ENCODE measurements around the gene TMEM273.

The TMEM273 gene, protein sequence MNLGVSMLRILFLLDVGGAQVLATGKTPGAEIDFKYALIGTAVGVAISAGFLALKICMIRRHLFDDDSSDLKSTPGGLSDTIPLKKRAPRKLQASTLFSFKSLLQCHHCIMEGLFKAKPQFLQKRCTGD

DNA sequence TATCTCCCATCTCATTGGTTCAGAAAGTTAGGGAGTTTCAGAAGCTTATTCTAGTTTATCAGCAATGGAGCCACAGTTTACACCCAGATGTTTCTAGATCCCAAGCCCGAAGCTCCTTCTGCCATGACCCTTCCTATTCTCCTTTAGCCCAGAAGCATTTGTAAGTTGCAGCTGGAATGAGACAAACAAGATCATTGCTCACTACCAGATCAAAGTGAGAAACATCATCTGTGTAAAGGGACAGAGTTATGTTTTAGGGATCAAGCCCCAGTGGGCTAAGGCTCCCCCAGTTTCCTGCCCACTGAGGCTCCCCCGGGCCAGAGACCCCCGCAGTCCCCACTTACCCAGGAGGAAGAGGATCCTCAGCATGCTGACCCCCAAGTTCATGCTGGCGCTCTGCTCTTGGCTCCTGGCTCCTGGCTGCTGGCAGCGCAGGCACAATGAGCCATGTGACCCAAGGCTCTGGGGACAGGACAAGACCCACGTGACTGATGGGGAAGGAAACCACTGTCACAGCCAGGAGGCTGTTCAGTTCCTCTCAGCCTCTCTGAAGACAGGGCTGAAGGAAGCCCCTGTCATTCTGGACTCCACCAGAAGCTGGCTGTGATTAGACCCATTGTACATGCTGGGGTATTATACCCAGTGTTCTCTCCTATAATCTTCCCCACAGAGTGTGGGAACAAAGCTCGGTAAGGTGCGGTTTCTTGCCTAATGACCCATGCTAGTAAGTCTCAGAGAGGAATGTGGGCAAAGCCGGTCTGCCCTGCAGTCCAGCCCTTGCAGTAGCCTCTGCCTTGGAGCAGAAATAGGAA, at the start of gene TMEM273:
Gene TMEM273 (minus strand): TSS at position 442 of the 812 bp plus-strand sequence. CDS start 55 bp downstream, at position 387.
- no peak for DNase-seq (ENCODE audit: low read depth, low spot score)

DNA sequence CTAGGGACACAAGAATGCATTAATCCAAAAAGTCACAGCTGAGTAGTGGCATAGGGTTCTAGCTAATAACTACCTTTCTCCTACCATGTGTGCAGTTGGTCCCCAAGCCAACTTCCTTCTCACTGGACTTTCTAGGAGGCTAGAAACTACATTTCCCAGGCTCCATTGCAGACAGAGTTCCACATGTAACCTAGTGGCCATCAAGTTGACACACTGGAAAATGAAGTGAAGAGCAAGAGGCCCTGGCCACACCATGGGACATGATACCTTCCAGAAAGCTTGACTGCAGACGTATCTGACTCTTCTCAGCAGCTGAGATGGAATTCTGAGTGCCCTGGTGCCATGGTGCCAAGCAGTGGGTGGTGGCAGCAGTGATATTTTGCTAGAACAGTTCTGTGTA, 49.8 kb upstream of the TMEM273 start:
- no peak for DNase-seq (ENCODE audit: low read depth, low spot score)

DNA sequence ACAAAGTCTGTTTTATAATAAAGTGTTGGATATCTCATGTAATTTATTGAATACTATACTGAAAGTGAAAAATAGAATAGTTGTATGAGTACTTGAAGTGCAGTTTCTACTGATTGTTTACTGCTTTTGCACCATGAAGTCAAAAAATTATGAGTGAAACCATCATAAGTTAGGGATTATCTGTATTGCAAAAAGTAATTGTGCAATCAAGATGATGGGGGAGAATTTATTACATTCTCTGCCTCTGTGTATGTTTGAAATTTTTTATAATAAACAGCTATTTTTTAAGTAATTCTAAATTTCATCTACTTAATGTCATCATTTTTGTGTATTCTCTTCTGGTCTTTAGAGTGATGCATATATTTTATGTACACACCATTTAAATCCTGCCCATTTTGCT, 47.2 kb upstream of the TMEM273 start:
- no peak for DNase-seq (ENCODE audit: low read depth, low spot score)

DNA sequence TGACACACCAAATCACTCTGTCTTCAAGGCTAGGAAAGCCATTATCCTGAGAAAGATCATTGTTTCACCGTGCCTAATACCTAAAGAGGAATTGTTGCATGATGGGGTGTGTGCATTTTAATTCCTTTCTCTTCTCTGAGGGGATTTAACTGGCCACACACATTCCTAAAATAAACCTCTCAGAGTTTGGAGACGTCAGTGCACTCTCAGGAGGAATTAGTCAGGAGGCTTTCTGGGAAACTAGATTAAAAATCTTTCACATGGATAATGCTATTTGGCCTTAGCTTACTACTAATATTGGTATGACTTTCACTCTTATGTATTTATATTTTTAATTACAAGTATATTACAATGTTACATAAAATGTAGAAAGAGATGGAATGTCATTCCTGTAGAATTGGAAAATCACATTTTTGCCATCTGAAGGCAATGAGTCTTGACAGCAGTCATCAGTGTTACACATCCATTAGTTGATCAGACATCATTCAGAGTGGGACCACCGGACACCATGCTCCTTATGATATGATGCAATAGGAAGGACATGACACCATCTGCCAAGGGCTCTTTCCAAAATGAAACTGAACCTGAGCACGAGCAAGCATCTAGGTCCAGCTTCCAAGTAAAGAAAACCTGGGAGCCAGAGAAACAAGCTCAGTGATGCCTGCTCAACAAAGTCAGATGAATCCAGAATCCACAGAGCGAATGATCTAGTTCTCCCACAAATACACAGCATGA, 43.1 kb upstream of the TMEM273 start:
- DNase-seq (ENCODE audit: low read depth, low spot score): no peak

DNA sequence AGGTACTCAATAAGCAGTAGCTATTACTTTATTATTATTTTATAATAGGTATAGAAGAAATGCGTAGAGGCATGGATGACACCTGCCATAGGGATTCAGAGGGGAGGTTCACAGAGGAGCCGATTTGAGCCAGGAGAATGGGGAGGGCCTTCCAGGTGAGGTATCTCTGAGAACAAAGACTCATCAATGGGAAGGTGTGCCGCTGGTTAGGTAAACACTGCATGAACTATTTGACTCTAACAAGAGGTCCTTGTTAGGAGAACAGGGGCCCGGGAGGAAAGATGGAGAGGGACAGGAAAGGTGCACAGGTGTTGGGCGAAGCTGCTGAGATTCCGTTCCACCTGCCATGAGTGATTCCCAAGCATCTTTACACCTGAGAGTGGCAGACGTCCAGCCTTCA, 41.8 kb upstream of the TMEM273 start:
- DNase-seq (ENCODE audit: low read depth, low spot score): no peak

DNA sequence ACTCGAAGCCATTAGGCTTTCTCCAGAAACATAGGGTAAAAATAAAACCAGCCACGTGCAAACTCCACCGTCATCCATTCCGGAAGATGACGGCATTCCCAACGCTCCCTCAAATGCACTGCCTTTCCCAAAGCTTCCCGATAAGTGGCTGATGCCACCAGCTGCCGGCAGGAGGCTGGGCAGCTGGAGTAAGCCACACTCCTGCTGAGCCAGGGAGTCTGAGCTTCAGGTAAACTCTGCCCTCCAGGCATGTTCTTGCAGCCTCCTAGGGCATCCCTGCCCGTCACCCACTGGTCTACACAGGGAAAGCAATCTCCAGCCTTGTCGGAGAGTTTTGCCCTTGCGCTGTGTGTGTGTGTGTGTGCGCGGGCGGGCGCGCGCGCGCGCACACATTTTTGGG, 40.5 kb upstream of the TMEM273 start:
- no peak for DNase-seq (ENCODE audit: low read depth, low spot score)

DNA sequence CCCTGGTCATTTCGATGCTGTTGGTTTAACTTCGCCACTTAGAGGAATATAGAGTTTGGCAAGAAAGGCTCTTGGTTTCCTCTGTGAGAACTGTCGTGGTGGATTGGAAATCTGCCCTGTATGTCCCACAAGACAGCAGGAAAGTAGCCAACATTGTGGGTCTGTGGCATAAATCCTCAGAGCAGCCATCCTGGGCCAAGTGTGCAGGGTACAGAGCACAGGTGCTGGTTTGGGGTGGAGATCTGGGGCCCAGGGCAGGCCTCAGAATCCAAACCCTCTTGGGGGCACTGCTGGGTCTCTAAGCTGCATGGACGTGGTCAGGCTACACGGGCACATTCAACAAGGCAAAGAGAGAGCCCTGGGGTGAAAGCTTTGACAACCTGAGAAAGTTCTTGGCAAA, 39.2 kb upstream of the TMEM273 start:
- DNase-seq (ENCODE audit: low read depth, low spot score): no peak

DNA sequence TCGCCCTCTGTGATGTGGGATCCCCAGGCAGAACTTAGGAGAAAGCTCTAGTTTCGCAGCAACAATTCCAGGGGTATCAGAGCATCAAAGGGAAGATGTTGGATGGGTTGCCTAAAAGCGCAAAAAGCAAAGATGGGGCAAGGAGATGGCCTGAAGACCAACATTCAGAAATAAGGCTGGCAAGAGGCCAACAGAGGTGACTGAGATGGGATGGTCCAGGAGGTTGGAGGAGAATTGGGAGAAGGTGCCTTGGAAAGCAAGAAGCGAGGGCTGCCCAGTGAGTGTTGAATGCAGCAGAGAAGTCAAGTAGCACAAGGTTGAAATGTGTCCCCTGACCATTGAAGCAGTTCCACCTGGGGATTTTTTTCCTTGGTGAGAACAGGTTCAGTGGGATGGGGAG, 38.4 kb upstream of the TMEM273 start:
- DNase-seq (ENCODE audit: low read depth, low spot score): no peak

DNA sequence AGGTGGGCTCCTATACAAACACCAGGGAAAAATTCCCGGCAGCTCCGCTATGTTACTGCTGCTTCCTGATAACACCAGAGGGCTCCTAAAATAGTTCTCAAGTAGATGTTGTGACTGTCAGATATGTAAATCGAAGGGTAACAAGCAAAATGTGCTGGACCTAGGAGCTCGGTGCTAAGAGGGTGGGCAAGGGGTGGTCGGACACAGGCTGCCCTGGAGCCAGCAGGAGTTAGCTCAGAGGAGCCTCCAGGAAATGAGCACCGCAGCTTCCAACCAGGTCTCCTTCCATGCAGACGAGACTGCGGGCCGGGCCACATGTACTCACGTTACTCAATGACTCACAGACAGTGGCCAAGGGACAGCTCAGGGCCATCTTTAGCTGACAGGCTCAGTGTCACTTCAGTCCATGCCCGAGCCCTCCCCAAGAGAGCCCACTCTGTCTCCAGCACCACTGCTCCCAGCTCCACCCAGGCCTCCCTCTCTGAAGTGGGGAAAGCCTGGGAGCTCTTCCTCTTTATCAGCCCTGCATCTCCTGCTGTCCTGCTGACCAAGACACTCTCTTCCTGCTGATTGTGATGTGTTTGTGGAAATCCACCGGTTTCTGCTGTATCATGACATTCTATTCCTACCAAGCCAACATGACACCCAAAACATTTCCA, 37.2 kb upstream of the TMEM273 start:
- no peak for DNase-seq (ENCODE audit: low read depth, low spot score)

DNA sequence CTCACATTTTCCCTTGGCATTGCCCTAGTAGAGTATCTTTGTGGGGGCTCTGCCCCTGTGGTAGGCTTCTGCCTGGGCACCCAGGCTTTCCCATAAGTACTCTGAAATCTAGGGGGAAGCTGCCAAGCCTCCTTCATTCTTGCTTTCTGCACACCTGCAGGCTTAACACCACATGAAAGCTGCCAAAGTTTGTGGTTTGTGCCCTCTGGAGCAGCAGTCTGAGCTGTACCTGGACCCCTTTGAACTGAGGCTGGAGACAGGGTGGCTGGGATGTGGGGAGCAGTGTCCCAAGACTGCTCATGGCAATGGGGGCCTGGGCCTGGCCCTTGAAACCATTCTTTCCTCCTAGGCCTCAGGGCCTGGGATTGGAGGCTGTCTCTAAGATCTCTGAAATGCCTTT, 35.0 kb upstream of the TMEM273 start:
- DNase-seq (ENCODE audit: low read depth, low spot score): no peak

DNA sequence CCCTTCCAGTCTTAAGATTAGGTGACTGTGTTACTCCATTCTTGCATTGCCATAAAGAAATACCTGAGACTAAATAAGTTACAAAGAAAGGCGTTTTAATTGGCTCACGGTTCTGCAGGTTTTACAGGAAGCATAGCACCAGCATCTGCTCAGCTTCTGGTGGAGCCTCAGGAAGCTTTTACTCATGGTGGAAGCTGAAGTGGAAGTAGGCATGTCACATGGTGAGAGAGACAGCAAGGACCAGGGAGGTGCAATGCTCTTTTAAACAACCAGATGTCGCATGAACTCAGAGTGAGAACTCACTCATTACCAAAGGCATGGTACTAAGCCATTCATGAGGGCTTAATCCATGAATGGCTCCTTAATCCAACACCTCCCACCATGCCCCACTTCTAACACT, 34.0 kb upstream of the TMEM273 start:
- DNase-seq (ENCODE audit: low read depth, low spot score): no peak

DNA sequence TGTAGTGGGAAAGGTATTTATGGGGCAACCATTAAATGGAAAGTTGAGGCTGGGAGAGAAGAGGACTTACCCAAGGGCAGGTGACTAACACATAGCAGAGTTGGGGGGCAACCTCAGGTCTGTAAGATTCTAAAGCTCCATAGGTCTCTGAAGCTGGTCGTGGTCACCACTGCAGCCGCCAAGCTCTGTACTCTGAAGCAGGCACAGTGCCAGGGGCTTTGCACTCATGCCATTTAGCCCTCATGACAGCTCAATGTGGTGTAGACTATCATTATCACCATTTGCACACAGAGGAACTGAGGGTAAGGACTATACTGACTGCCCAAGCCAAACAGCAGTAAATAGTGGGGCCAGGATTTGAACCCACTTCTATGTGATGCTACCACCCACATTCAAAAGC, 32.5 kb upstream of the TMEM273 start:
- no peak for DNase-seq (ENCODE audit: low read depth, low spot score)

DNA sequence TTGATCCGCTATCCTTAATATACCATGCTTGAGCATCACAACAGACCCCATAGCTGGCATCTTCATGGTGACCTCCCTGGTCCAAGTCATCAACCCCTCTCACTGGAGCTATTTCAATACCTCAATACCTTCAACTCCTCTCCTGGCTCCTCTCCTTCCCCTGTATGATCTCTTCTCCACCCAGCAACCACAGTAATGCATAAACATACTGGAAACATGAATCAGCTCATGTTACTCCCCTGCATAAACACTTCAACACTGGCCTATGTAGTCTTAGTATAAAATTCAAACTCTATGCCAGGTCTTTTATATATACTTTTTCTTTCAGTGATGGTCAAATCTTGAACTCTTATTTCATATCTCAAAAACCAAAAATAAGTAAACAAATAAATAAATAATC, 31.8 kb upstream of the TMEM273 start:
- no peak for DNase-seq (ENCODE audit: low read depth, low spot score)

DNA sequence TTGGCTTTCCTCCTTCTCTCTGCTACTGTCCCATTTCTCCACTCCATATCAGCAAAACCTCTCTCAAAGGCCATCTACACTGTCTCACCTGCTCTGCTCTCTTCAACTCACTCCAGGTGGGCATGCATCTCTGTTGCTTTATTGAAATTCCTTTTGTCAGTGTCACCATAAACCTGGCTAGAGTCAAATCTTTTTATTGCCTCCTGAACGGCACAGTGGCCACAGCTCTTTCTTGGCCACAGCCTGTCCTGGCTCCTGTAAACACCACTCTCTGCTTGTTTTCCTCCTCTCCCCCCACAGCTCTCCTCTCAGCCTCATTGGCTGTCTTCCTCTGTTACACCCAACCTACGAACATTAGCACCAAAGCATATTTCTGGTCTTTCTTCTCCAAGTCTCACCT, 31.1 kb upstream of the TMEM273 start:
- no peak for DNase-seq (ENCODE audit: low read depth, low spot score)

DNA sequence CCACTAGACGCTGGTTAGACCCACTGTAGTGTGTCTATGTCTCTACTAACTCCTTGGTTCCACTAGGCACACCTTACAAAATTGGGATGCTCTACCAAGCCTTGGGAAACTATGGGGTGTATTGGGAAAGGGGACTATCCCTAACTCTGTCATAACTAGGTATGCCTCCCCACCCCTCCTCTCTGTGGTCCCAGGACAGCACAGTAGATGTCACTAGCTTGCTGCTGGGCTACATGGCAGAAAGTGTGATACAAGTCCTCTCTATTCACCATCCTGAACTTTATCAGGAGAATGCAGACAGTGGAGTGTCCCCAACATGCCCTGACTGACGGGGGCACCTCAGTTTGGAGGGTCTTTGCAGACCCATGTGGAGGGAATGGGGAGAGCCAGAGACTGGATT, 30.3 kb upstream of the TMEM273 start:
- DNase-seq (ENCODE audit: low read depth, low spot score): no peak

DNA sequence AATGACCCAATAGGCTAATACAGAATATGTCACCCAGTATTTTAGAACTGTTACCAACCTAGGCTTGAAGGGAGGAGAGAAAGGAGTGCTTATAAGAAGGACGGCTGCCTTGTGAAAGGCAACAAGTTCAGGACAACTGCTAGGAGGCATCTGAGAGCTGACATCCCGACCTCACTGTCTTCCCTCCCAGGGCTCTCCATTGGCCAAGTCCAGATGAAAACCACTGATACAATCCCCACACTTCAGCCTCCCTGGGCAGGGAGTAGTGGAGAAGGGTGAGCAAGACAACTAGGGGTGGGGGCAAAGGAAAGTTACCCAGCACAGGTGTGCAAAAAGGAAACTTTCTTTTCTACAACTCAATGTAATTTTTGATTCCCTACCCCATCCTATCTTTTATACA, 29.5 kb upstream of the TMEM273 start:
- DNase-seq (ENCODE audit: low read depth, low spot score): no peak

DNA sequence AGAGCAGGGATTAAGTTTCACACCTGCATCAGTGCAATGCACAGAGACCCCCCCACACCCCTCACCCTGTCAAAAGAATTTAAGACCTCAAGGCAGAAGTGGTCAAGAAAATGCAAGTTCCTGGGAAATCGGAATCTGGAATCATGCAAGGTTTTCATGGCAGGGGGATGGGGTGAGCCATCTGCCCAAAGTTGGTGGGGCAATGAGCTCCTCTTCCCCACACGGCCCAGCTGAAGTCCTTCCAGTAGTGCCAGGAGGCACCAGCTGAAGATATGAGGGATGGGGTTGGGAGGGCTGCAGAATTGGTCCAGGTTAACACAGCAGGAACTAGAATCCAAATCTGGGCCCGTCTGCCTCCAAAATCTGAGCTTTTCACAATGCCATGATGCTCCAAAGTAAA, 25.0 kb upstream of the TMEM273 start:
- no peak for DNase-seq (ENCODE audit: low read depth, low spot score)

DNA sequence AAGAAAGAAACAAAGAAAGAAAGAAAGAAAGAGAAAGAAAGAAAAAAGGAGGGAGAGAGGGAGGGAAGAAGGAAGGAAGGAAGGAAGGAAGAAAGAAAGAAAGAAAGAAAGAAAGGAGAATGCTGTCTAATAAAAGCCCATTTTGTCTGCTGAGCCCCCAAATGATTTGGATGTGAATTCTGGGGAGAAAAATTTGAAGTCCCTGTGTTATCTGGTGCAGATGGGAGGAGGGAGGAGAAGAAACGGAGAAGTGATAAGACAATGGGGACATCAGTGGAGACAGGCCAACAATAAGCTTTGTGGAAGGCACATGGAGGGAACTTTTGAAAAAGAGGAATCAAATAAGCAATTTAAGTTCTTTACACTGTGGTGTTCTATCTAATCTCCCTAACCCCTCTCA, 24.6 kb upstream of the TMEM273 start:
- DNase-seq (ENCODE audit: low read depth, low spot score): no peak

DNA sequence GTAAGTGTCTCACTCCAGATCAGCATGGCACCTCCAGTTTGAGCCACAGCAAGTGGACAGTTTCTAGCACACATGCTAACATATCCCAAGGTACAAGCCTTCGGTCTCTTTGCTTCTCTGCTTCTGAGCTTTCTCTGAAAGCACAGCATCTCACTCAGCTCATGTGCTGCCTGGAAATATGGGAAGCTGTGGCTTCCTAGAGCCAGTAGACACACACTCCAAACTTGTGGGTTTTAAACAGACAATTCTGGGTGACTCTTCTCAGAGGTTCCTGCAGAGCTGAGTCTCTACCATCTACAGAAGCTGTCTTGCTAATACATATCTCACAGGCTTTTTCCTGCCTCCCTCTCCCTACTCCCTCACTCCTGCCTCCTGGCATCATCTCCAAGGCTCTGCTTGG, 23.9 kb upstream of the TMEM273 start:
- no peak for DNase-seq (ENCODE audit: low read depth, low spot score)

DNA sequence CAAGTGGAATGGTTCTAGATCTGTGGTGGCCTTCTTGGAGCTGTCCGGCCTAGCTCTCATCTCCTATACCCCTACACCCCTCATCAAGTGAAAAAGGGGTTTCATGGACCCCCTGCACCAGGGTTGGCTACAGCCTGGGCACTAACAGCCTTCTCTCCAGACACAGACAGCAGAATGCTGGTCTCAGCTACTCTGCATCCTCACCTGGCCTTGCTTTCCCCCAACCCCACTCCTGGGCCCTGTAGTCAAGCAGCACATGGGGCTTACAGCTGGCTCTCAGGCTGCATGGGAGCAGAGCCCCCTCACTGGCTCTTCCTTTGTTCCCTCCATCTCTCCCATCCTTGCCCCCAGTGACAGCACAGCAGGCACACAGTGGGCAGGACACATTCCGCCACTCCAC, 20.8 kb upstream of the TMEM273 start:
- DNase-seq (ENCODE audit: low read depth, low spot score): no peak

DNA sequence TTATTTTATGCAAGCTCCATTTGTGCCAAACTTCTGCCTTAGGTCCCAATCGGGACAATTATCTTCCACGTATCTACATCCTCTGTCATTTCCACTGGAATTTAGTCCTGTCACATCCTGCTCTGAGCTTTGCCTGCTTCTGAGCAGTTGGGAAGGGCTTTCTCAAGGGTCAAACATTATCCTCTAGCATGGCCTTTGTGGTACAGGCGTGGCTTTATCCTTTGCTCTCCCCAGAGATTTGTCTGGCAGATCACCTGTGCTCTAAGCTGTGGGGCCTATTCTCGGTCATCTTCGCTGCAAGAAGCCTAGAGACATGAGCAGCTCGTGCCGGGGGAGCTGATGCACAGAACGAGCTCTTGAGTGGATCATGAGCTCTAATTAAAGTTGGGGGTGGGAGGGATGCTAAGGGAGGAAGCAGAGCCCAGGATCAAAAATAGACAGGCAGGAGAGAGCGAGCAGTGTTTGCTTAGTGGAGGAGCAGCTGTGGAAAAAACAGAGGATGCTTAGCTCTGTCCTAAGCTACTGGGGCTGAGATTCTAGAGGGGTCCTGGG, 19.8 kb upstream of the TMEM273 start:
- no peak for DNase-seq (ENCODE audit: low read depth, low spot score)

DNA sequence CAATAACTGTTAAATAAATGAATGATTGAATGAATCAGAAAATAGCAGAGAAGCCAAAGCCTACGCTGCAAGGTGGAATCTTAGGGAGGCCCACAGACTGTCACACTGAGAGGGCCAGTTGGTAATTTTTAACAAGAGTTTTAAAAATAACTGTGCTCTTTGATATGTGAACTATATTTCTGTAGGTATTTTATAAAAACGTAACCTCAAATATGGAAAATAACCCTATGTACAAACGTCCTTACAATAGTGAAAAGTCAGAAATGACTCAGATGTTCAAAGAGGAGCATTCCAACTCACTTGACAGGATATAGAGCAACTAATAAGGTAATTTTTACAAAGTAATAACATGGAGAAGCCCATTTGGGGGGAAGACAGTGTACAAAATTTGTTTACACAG, 18.9 kb upstream of the TMEM273 start:
- DNase-seq (ENCODE audit: low read depth, low spot score): no peak

All from brain pericyte (primary cell).